ENCODE data around the gene SLC22A31.
"Not testable (repeated sequence)": the region's sequence is repeated elsewhere in the genome, so short reads cannot be mapped to it uniquely, and the experiment has no call there.

The SLC22A31 gene

DNA sequence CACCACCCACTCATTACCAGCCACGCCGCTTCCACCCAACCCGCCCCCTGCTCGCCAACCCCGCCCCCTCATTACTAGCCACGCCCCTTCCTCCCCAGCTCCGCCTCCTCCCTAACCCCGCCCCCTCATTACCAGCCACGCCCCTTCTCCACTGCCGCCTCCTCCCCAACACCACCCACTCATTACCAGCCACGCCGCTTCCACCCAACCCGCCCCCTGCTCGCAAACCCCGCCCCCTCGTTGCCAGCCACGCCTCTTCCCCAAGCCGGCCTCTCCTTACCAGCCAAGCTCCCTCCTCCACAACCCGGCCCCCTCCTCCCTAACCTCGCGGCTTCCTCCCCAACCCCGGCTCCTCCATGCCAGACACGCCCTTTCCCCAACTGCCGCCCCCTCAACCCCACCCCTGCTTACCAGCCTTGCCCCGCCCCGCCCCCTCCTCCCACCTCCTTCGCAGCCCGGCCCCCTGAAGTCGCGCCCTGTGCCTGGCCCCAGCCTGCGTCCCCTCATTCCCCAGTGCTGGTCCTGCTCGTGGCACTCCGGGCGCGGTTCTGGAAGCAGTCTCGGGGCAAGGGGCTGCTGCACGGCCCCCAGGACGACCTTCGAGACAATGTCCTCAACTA is 7.3 kb downstream of the SLC22A31 start:
- DNase-seq, result no peak

DNA sequence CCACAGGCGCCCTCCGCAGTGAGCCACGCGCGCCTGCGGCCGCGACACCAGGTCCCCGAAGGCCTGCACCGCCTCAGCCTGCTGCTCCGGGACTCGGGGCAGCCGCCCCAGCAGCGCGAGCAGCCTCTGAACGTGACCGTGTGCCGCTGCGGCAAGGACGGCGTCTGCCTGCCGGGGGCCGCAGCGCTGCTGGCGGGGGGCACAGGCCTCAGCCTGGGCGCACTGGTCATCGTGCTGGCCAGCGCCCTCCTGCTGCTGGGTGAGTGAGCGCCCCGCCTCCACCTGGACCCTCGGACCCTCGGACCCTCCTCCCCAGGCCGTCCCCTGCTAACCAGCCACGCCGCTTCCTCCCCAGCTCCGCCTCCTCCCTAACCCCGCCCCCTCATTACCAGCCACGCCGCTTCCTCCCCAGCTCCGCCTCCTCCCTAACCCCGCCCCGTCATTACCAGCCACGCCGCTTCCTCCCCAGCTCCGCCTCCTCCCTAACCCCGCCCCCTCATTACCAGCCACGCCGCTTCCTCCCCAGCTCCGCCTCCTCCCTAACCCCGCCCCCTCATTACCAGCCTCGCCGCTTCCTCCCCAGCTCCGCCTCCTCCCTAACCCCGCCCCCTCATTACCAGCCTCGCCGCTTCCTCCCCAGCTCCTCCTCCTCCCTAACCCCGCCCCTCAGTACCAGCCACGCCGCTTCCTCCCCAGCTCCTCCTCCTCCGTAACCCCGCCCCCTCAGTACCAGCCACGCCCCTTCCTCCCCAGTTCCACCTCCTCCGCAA is 8.0 kb downstream of the SLC22A31 start:
- not testable (repeated sequence) for DNase-seq

DNA sequence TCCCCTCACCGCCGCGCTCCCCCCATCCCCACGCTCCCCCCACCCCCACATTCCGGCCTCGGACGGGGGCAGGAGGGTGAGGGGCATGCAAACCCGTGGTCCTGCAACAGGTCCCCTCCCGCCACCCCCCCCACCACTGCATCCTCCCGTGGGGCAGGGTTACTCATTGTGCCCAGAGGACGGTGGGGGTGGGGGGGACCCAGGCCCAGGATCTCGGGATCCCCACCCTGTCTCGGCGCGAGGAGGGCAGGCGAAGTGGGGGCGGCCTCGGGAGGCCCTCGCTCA is 8.5 kb downstream of the SLC22A31 start:
- no peak for DNase-seq

DNA sequence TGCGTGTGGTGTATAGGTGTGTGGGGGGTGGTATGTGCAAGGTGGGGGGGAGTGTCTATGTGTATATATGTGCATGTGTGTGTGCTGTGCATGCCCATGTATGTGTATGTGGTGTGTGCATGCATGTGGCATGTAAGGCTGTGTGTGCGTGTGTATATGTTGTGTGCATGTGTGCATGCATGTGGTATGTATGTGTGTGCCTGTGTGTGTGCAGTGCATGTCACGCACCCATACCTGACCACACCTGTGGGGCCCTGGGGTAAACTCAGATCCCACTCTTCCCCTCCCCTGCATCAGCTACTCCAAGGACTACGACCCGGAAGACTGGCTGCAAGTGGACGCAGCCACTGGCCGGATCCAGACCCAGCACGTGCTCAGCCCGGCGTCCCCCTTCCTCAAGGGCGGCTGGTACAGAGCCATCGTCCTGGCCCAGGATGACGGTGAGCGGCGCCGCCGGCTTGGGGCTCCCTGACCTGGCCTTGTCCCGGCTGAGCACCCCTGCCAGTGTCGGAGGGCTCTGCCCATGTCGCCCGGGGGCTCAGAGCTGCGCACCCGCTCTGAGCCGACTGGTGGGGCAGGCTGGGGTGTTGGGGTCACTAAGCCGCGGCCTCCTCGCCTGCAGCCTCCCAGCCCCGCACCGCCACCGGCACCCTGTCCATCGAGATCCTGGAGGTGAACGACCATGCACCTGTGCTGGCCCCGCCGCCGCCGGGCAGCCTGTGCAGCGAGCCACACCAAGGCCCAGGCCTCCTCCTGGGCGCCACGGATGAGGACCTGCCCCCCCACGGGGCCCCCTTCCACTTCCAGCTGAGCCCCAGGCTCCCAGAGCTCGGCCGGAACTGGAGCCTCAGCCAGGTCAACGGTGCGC is 9.1 kb downstream of the SLC22A31 start:
- no peak for DNase-seq

DNA sequence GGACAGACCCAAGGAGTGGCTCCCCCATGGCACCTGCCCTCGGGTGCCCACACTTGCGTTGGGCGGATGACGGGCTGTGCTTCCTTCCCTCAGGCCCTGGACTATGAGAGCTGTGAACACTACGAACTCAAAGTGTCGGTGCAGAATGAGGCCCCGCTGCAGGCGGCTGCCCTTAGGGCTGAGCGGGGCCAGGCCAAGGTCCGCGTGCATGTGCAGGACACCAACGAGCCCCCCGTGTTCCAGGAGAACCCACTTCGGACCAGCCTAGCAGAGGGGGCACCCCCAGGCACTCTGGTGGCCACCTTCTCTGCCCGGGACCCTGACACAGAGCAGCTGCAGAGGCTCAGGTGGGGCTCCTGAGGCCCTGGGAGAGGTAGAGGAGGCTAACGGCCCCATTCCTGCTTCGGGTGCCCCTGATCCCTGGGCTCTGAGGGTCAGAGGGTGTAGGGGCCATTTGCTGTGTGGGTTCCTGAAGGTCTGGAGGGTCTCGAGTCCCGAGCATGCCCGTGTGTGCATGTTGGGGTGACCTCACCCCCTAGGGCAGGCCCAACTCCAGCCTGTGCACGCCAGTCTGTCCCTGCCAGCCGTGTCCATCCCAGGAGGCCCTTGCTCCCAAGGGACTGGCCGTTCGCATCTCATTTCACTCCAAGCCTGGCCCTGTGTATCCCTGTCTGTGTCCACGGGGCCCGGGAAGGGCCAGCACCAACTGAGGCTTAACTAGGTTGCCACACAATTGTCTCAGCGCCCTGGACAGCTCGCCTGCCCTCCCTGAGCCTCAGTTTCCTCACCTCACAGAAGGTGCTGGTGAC is 10.0 kb downstream of the SLC22A31 start:
- no peak for DNase-seq

DNA sequence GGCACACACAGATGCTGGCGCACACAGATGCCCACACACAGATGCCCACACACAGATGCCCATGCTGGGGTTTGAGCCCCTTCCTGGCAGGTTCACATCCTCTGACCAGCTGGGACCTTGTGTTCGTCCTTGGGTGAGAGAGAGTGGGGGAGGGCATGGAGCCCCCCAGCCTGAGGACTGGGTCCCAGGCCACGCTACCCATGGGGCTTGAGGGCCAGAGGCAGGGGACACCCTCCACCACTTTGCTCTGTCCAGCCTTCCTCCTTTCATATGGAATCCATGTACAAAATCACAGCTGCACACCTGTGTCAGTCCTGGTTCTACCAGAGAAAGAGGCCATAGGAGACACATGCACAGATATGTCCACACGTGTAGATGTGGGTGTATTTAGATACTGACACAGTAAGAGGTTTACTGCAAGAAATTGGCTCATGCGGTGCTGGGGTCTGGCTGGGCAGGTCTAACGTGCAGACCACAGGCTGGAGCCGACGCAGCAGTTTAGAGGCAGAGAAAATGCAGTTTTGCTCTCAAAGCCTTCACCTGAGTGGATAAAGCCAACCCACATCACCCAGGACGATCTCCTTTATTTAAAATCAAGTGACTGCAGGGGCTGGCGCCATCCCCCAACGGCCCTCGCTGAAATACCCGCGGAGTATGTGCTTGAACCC is 10.8 kb downstream of the SLC22A31 start:
- DNase-seq, result no peak

DNA sequence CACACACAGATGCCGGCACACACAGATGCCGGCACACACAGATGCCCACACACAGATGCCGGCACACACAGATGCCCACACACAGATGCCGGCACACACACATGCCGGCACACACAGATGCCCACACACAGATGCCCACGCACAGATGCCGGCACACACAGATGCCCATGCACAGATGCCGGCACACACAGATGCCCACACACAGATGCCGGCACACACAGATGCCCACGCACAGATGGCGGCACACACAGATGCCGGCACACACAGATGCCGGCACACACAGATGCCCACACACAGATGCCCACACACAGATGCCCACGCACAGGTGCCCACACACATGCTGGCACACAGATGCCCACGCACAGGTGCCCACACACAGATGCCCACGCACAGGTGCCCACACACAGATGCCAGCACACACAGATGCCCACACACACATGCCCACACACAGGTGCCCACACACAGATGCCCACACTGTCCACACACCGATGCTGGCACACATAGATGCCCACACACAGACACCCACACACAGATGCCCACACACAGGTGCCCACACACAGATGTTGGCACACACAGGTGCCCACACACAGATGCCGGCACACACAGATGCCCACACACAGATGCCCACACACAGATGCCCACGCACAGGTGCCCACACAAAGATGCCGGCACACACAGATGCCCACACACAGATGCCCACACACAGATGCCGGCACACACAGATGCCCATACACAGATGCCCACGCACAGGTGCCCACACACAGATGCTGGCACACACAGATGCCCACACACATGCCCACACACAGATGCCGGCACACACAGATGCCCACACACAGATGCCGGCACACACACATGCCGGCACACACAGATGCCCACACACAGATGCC is 11.6 kb downstream of the SLC22A31 start:
- DNase-seq, result not testable (repeated sequence)

DNA sequence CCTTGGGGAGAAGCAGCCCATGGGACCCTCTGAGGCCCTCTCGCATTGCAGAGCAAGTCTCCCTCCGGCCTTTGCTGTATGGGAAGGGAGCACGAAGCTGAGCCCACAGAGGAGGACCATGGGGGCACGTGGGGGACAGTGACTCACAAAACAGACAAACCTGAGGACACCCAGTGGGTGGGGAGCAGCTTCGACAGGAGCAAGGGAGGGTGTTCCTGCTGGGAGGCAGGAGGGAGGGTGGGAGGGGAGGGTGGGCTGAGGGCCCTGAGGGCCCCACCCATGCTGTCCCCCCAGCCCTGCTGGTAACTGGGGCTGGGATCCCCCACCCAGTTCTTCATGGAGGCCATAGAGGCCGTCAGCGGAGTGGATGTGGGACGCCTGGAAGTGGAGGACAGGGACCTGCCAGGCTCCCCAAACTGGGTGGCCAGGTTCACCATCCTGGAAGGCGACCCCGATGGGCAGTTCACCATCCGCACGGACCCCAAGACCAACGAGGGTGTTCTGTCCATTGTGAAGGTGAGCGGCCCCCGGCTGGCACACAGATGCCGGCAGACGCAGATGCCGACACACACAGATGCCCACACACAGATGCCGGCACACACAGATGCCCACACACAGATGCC is 12.5 kb downstream of the SLC22A31 start:
- DNase-seq, result no peak

DNA sequence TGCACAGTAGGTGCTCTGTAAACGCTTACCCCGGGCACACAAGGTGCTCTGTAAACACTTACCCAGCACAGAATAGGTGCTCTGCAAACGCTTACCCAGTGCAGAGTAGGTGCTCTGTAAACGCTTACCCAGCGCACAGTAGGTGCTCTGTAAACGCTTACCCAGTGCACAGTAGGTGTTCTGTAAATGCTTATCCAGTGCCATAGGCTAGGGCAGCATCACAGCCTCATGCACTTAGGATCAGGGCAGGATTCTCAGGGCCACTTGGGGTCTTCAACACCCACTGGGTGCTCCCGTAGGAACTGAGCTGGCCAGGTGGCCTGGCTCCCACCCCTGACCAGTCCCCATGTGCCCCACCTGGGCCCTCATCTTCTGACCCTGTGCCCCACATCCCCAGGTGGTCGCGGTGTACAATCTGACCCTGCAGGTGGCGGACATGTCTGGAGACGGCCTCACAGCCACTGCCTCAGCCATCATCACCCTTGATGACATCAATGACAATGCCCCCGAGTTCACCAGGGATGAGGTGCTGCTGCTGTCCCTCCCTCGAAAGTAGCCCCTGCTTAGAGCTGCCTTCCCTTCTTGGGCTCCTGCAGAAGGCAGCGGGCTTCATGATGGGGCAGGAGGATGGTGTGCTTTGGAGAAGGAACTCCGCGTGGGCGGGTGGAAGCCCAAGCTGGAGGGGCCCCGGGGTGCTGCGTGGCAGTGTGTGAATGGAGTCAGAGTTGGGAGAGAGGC is 13.1 kb downstream of the SLC22A31 start:
- DNase-seq, result no peak

DNA sequence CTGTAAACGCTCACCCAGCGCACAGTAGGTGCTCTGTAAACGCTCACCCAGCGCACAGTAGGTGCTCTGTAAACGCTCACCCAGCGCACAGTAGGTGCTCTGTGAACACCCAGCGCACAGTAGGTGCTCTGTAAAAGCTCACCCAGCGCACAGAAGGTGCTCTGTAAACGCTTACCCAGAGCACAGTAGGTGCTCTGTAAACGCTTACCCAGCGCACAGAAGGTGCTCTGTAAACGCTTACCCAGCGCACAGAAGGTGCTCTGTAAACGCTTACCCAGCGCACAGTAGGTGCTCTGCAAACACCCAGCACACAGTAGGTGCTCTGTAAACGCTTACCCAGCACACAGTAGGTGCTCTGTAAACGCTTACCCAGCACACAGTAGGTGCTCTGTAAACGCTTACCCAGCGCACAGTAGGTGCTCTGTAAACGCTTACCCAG is 13.7 kb downstream of the SLC22A31 start:
- DNase-seq, result not testable (repeated sequence)

DNA sequence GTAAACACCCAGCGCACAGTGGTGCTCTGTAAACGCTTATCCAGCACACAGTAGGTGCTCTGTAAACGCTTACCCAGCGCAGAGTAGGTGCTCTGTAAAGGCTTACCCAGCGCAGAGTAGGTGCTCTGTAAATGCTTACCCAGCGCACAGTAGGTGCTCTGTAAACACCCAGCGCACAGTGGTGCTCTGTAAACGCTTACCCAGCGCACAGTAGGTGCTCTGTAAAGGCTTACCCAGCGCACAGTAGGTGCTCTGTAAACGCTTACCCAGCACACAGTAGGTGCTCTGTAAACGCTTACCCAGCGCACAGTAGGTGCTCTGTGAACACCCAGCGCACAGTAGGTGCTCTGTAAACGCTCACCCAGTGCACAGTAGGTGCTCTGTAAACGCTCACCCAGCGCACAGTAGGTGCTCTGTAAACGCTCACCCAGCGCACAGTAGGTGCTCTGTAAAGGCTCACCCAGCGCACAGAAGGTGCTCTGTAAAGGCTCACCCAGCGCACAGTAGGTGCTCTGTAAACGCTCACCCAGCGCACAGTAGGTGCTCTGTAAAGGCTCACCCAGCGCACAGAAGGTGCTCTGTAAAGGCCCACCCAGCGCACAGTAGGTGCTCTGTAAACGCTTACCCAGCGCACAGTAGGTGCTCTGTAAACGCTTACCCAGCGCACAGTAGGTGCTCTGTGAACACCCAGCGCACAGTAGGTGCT is 14.3 kb downstream of the SLC22A31 start:
- DNase-seq, result not testable (repeated sequence)

DNA sequence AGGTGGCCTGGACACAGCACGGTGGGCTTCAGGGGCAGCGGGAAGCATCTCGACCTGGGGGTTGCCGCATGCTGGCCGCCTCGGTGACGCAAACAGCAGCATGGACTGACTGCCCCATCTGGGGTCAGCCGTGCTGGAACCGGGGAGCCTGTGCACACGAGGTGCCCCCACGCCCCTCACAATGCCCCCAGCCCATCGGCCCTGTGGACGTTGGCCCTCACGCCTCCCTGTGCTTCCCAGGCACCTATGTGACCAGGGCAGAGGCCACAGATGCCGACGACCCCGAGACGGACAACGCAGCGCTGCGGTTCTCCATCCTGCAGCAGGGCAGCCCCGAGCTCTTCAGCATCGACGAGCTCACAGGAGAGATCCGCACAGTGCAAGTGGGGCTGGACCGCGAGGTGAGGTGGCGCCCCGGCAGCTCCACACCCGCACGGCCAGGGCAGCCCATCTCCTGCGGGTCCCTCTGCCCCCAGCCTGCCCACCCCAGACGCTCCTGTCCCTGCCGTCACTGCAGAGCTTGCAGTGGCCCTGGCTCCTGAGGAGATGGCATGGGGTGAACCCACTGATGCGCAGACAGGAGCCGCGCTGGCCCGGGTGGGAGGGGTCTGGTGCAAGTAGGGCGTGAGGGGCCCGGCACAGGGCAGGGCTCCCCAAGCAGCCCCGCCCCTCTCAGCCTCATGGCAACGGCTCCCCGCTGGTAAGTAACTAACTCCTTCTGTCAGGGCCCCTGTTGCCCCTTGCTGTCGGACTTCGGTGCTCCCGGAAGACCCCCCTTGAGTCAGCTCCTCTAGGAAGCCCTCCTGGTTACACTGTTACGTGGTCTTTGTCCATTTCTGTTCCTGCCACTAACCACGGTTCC is 15.2 kb downstream of the SLC22A31 start:
- no peak for DNase-seq

DNA sequence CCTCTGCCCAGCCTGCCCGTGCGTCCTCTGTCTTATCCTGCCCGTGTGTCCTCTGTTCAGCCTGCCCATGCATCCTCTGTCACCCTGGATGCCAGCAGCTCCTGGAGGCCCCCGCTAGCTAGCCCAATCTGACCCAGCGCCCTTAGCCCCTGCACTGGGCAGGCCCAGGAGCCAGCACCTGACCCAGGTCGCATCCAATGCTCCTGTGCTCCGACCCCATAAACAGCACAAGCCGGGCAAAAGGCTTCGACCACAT is 15.7 kb downstream of the SLC22A31 start:
- DNase-seq, result no peak

DNA sequence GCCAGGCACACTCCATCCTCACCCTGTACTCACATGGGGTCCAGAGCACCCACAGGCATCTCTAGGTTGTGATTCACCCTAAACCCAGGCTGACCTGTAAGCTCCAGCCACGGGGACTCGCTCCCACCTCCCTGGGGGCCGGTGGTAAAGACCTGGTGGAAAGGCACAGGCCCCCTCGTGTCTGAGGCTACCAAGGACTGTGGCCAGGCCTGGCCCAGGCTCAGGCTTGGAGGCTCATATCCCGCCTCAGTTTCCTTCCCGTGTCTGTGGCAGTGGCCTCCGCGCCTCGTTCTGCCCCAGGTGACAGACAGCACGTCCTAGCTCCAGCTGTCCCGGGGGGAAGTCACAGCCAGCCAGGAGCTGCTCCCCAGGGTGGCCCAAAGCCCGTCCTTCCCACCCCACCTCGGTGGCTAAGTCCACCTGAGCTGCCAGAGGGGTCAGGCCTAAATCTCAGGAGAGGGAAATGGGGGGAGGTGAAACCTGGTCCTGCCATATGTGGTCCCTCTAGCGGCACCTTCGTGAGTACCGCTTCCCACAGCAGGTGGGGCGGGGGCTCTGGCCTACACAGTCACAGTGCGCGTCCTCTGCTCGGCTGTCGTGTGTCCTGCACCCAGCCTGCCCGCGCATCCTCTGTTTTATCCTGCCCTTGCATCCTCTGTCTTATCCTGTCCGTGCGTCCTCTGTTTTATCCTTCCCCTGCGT is 16.2 kb downstream of the SLC22A31 start:
- no peak for DNase-seq

DNA sequence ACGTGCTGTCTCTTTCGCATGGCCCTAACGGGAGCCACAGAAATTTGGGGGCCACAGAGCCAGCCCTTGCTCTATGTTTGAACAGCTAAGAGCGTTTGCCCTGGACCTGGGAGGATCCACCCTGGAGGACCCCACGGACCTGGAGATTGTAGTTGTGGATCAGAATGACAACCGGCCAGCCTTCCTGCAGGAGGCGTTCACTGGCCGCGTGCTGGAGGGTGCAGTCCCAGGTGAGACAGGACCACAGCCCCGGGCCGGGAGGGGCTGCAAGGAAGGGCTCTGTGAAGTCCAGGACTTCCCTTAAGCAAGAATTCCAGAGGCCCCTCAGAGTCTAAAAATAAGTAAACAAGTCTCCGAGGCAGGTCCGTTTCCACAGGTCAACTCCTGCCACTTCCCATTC is 16.9 kb downstream of the SLC22A31 start:
- DNase-seq, result no peak

DNA sequence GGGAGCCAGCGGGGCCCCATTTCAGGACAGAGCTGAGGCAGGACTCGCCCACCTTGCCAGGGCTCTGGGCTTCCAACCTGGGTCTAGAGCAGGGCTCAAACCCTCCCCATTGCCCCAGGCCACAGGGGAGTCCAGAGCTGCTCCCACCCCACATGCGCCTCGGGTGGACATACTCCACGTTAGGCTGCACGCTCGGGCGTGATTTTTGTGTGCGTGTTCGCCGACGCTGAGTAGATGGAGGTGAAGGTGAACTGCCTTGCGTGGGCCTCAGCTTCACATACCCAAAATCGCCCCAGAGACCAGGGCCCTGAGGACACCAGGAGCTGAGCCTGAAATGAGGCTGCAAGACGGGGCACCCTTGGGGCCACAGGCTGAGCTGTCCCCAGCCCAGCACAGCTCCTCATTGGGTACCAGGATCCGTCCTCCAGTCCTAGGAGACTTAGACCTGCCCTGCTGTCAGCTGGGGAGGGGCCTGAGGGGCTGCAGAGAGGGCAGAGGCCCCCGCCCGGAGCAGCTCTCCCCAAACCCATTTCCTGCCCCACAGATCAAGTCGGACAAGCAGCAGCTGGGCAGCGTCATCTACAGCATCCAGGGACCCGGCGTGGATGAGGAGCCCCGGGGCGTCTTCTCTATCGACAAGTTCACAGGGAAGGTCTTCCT is 20.6 kb downstream of the SLC22A31 start:
- no peak for DNase-seq

DNA sequence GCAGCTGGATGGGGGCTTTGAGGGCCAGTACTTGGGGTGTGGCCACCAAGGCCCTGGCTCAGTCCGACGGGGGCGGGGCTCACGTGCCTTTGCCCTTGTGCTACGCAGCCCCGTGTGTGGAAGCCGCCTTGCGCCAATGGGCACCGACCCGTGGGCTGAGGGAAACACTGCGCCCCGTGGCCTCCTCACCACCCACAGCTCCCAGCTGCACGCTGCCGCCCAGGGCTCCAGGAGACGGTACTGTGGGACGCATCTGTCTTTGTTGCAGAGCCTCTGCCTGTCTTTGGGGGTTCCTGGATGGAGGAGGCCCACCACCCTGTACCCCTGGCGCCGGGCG is 21.2 kb downstream of the SLC22A31 start:
- no peak for DNase-seq
